HEK293 (cell line): ENCODE measurements around the gene TMEM100.
A peak's percentile ranks its signal among the peaks of the same experiment; 100 is the strongest.

Source experiments
- CTCF ChIA-PET: fragments of 350-600 bp; formaldehyde crosslinking; extraction: SDS; loops from one replicate; lab custom pipeline; 2021; ENCODE audit warnings: antibody characterized with exemption; lab: Yijun Ruan, JAX
- POLR2A ChIA-PET: fragments of 300-600 bp; formaldehyde crosslinking; extraction: SDS; loops from one replicate; lab custom pipeline; 2020; ENCODE audit warnings: antibody characterized with exemption, inconsistent platforms; lab: Yijun Ruan, JAX
- H3K27ac ChIP-seq: fragments of 200-500 bp; sonication (Bioruptor generic); 2 replicates; pipeline ENCODE4 v1.5.1; 2014; ENCODE audit warnings: low read depth, low read length, control low read depth, inconsistent platforms; ENCODE audit errors: extremely low read depth
- H3K36me3 ChIP-seq, 2 experiments: fragments of 200-500 bp in 1 of 2; sonication (Bioruptor generic) in 1 of 2; 1 replicate in 1 of 2; 2 replicates in 1 of 2; pipeline ENCODE4 v1.5.1; 2014 to 2017; ENCODE audit warnings: inconsistent platforms in 2 of 2, low read length in 2 of 2; ENCODE audit not compliant: control insufficient read depth in 2 of 2, insufficient read depth in 1 of 2
- H3K4me1 ChIP-seq: fragments of 200-500 bp; sonication (Bioruptor generic); 2 replicates; pipeline ENCODE4 v1.5.1; 2014; ENCODE audit warnings: mild to moderate bottlenecking, low read length, inconsistent platforms; ENCODE audit not compliant: control insufficient read depth, insufficient read depth
- H3K4me3 ChIP-seq: 2 replicates; pipeline ENCODE4 v1.5.1; 2011; ENCODE audit warnings: low read depth, mild to moderate bottlenecking, control low read depth, low read length, moderate library complexity
- H3K9me3 ChIP-seq: fragments of 200-500 bp; sonication (Bioruptor generic); 2 replicates; pipeline ENCODE4 v1.5.1; 2014; ENCODE audit warnings: low read depth, low read length, inconsistent platforms; ENCODE audit not compliant: control insufficient read depth, insufficient read depth
- AEBP2 ChIP-seq: fragments of 450-650 bp; formaldehyde crosslinking; IDR thresholded peaks from 2 replicates; pipeline ENCODE4 v1.5.1; 2016; ENCODE audit warnings: missing biosample characterization, missing genetic modification characterization, borderline replicate concordance
- EGR2 ChIP-seq: fragments of 450-650 bp; formaldehyde crosslinking; IDR thresholded peaks from 2 replicates; pipeline ENCODE4 v1.5.1; 2016; ENCODE audit warnings: low read depth, missing biosample characterization, missing genetic modification characterization
- GLIS1 ChIP-seq: fragments of 450-650 bp; formaldehyde crosslinking; IDR thresholded peaks from 2 replicates; pipeline ENCODE4 v1.5.1; 2016; ENCODE audit warnings: missing biosample characterization, missing genetic modification characterization
- GLIS2 ChIP-seq: fragments of 450-650 bp; formaldehyde crosslinking; IDR thresholded peaks from 2 replicates; pipeline ENCODE4 v1.5.1; 2016; ENCODE audit warnings: missing biosample characterization, missing genetic modification characterization
- KLF17 ChIP-seq: fragments of 450-650 bp; formaldehyde crosslinking; IDR thresholded peaks from 2 replicates; pipeline ENCODE4 v1.5.1; 2016; ENCODE audit warnings: missing biosample characterization, missing genetic modification characterization
- RBAK ChIP-seq: fragments of 450-650 bp; formaldehyde crosslinking; IDR thresholded peaks from 2 replicates; pipeline ENCODE4 v1.5.1; 2016; ENCODE audit warnings: missing biosample characterization, missing genetic modification characterization
- REPIN1 ChIP-seq: fragments of 450-650 bp; formaldehyde crosslinking; IDR thresholded peaks from 2 replicates; pipeline ENCODE4 v1.5.1; 2017; ENCODE audit warnings: missing biosample characterization, missing genetic modification characterization, low read depth
- SETDB1 ChIP-seq: IDR thresholded peaks from one replicate; pipeline ENCODE4 v1.6.1; 2017; ENCODE audit warnings: mild to moderate bottlenecking, low read length, moderate library complexity, mixed read lengths; ENCODE audit not compliant: insufficient read length
- ZBTB20 ChIP-seq: fragments of 450-650 bp; formaldehyde crosslinking; IDR thresholded peaks from 2 replicates; pipeline ENCODE4 v1.5.1; 2016; ENCODE audit warnings: missing biosample characterization, missing genetic modification characterization
- ZBTB7A ChIP-seq: fragments of 450-650 bp; formaldehyde crosslinking; IDR thresholded peaks from 2 replicates; pipeline ENCODE4 v1.5.1; 2016; ENCODE audit warnings: low read depth, missing biosample characterization, missing genetic modification characterization
- ZFP3 ChIP-seq: fragments of 450-650 bp; formaldehyde crosslinking; IDR thresholded peaks from 2 replicates; pipeline ENCODE4 v1.5.1; 2016; ENCODE audit warnings: low read depth, missing biosample characterization, missing genetic modification characterization
- ZIC2 ChIP-seq: fragments of 450-650 bp; formaldehyde crosslinking; IDR thresholded peaks from 2 replicates; pipeline ENCODE4 v1.5.1; 2016; ENCODE audit warnings: missing biosample characterization, missing genetic modification characterization
- ZNF24 ChIP-seq: fragments of 450-650 bp; formaldehyde crosslinking; IDR thresholded peaks from 2 replicates; pipeline ENCODE4 v1.5.1; 2016; ENCODE audit warnings: missing biosample characterization, missing genetic modification characterization
- ZNF26 ChIP-seq: fragments of 450-650 bp; formaldehyde crosslinking; IDR thresholded peaks from 2 replicates; pipeline ENCODE4 v1.5.1; 2016; ENCODE audit warnings: missing biosample characterization, missing genetic modification characterization
- ZNF366 ChIP-seq: fragments of 450-650 bp; formaldehyde crosslinking; conservative IDR thresholded peaks from 2 replicates; pipeline ENCODE4 v1.5.1; 2016; ENCODE audit warnings: missing biosample characterization, missing genetic modification characterization
- ZNF473 ChIP-seq: fragments of 450-650 bp; formaldehyde crosslinking; IDR thresholded peaks from 2 replicates; pipeline ENCODE4 v1.5.1; 2017; ENCODE audit warnings: missing biosample characterization, missing genetic modification characterization
- ZNF488 ChIP-seq: fragments of 450-650 bp; formaldehyde crosslinking; IDR thresholded peaks from 2 replicates; pipeline ENCODE4 v1.5.1; 2016; ENCODE audit warnings: missing biosample characterization, missing genetic modification characterization
- ZNF510 ChIP-seq: fragments of 450-650 bp; formaldehyde crosslinking; IDR thresholded peaks from 2 replicates; pipeline ENCODE4 v1.5.1; 2018; ENCODE audit warnings: mild to moderate bottlenecking, missing genetic modification characterization, missing biosample characterization; ENCODE audit not compliant: insufficient replicate concordance
- ZNF585B ChIP-seq: fragments of 450-650 bp; formaldehyde crosslinking; IDR thresholded peaks from 2 replicates; pipeline ENCODE4 v1.5.1; 2016; ENCODE audit warnings: missing biosample characterization, missing genetic modification characterization
- ZNF626 ChIP-seq: fragments of 450-650 bp; sonication (Bioruptor Pico); formaldehyde crosslinking; IDR thresholded peaks from 2 replicates; pipeline ENCODE4 v1.5.1; 2018; ENCODE audit warnings: missing biosample characterization, missing genetic modification characterization, inconsistent platforms
- ZSCAN16 ChIP-seq: fragments of 450-650 bp; formaldehyde crosslinking; IDR thresholded peaks from 2 replicates; pipeline ENCODE4 v1.5.1; 2016; ENCODE audit warnings: missing biosample characterization, missing genetic modification characterization
- ZSCAN23 ChIP-seq: fragments of 450-650 bp; formaldehyde crosslinking; IDR thresholded peaks from 2 replicates; pipeline ENCODE4 v1.5.1; 2016; ENCODE audit warnings: missing biosample characterization, missing genetic modification characterization

TMEM100 gene

GRCh38 chr17:55762086-55762858, 39.6 kb upstream of the TMEM100 start:
- Histone ChIP-seq H3K4me3 (no peak overlapping the region), H3K4me1 (no peaks in the 10 kb centered on the region), H3K9me3 (no peaks in the 10 kb centered on the region; the same call in 1 of the 2 replicates), H3K27ac (no peak overlapping the region), H3K36me3 (no peaks in the 10 kb centered on the region)
- POLR2A ChIA-PET, result no interaction called here
- TF ChIP-seq GLIS2 (tag by site-specific recombination), result no peak
- TF ChIP-seq SETDB1, result peak; percentile 27
- CTCF ChIA-PET, result interaction anchor here (0.8 to 1.8 kb wide), 3 partner anchors 8 to 236 kb away, joined by 4 to 6 read pairs (median 4); no protein-coding TSS in a partner anchor

GRCh38 chr17:55760643-55761355, 38.1 kb upstream of the TMEM100 start:
- Histone ChIP-seq H3K4me3 (no peak overlapping the region), H3K4me1 (no peaks in the 10 kb centered on the region), H3K36me3 (no peaks in the 10 kb centered on the region), H3K27ac (no peak overlapping the region), H3K9me3 (no peaks in the 10 kb centered on the region; the same call in 1 of the 2 replicates)
- TF ChIP-seq ZSCAN16 (no peak), ZNF488 (no peak), GLIS1 (tag by site-specific recombination) (peak; percentile 50), ZBTB7A (no peak), ZIC2 (tag by site-specific recombination) (0 out of 2 replicates have a peak, but pooled peaks have one; percentile 17), KLF17 (tag by site-specific recombination) (no peak), ZNF26 (no peak), ZNF585B (tag by site-specific recombination) (no peak), ZNF473 (tag by site-specific recombination) (no peak), AEBP2 (tag by site-specific recombination) (no peak)
- POLR2A ChIA-PET, result interaction anchor here (2.9 kb wide), 1 partner anchor 10 kb away, joined by 18 read pairs; the partner anchor contains the start of gene PCTP
- CTCF ChIA-PET, result interaction anchor here (0.7 to 1.8 kb wide), 6 partner anchors 10 to 246 kb away, joined by 3 to 6 read pairs (median 4); no protein-coding TSS in a partner anchor

GRCh38 chr17:55758171-55758570, 35.5 kb upstream of the TMEM100 start:
- POLR2A ChIA-PET, result no interaction called here
- Histone ChIP-seq H3K36me3 (peaks cover 0 to 14% of the 10 kb centered on the region in 2 experiments; a peak in 1 of 3 replicates), H3K4me3 (no peak overlapping the region), H3K4me1 (no peaks in the 10 kb centered on the region), H3K9me3 (no peaks in the 10 kb centered on the region; the same call in 1 of the 2 replicates), H3K27ac (no peak overlapping the region)
- CTCF ChIA-PET, result interaction anchor here (0.9 to 1.1 kb wide), 2 partner anchors 40 to 42 kb away, joined by 3 to 5 read pairs; no protein-coding TSS in a partner anchor
- TF ChIP-seq RBAK (tag by site-specific recombination), result no peak
- TF ChIP-seq EGR2 (tag by site-specific recombination), result no peak
- TF ChIP-seq ZNF510, result no peak
- no peak for TF ChIP-seq ZFP3 (tag by site-specific recombination)
- TF ChIP-seq ZNF488, result no peak
- no peak for TF ChIP-seq ZNF366
- TF ChIP-seq ZNF24 (tag by site-specific recombination), result no peak
- TF ChIP-seq ZNF626 (tag by site-specific recombination), result no peak
- TF ChIP-seq ZBTB20 (tag by site-specific recombination), result no peak
- TF ChIP-seq REPIN1, result no peak
- TF ChIP-seq ZSCAN23 (tag by site-specific recombination), result no peak
